Measurements from ENCODE around the gene ATP5IF1.

ATP5IF1 gene

DNA sequence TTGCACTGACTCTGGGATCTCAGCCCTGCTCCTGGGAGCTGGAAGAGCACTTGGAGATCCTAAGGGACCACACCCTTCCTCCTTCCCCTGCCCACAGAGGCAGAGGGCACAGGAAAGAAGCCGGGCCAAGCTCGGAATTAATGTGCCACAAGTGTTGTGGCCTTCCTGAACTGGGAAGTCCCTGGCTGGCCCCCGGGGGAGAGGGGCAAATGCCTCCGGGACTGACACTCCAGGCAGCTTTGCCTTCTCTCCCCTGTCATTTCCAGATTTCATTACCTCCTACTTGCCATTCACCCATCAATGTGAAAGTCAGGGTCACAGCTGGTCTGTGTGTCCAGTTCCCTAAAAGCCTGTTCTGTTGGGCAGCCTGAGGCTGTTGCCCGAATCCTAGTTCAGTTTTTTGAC is 45.1 kb downstream of the ATP5IF1 start:
- H3K36me3 ChIP-seq = peaks cover 64% of the 10 kb centered on the region
- TF ChIP-seq, protein P1, sequence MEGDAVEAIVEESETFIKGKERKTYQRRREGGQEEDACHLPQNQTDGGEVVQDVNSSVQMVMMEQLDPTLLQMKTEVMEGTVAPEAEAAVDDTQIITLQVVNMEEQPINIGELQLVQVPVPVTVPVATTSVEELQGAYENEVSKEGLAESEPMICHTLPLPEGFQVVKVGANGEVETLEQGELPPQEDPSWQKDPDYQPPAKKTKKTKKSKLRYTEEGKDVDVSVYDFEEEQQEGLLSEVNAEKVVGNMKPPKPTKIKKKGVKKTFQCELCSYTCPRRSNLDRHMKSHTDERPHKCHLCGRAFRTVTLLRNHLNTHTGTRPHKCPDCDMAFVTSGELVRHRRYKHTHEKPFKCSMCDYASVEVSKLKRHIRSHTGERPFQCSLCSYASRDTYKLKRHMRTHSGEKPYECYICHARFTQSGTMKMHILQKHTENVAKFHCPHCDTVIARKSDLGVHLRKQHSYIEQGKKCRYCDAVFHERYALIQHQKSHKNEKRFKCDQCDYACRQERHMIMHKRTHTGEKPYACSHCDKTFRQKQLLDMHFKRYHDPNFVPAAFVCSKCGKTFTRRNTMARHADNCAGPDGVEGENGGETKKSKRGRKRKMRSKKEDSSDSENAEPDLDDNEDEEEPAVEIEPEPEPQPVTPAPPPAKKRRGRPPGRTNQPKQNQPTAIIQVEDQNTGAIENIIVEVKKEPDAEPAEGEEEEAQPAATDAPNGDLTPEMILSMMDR (IDR thresholded peaks at IDR 0.05) = no peak
- no peak overlapping the region for H3K4me3 ChIP-seq (ENCODE audit: low read depth in 1 of 2, low read length in 1 of 2)
- peaks cover 19 to 40% of the 10 kb centered on the region in 2 experiments for H3K4me1 ChIP-seq (ENCODE audit: control insufficient read depth in 1 of 2, insufficient read depth in 1 of 2, low read depth in 1 of 2, low read length in 1 of 2)
- no peaks in the 10 kb centered on the region for H3K9me3 ChIP-seq
- H3K27me3 ChIP-seq = no peaks in the 10 kb centered on the region
- no peak overlapping the region for H3K27ac ChIP-seq

DNA sequence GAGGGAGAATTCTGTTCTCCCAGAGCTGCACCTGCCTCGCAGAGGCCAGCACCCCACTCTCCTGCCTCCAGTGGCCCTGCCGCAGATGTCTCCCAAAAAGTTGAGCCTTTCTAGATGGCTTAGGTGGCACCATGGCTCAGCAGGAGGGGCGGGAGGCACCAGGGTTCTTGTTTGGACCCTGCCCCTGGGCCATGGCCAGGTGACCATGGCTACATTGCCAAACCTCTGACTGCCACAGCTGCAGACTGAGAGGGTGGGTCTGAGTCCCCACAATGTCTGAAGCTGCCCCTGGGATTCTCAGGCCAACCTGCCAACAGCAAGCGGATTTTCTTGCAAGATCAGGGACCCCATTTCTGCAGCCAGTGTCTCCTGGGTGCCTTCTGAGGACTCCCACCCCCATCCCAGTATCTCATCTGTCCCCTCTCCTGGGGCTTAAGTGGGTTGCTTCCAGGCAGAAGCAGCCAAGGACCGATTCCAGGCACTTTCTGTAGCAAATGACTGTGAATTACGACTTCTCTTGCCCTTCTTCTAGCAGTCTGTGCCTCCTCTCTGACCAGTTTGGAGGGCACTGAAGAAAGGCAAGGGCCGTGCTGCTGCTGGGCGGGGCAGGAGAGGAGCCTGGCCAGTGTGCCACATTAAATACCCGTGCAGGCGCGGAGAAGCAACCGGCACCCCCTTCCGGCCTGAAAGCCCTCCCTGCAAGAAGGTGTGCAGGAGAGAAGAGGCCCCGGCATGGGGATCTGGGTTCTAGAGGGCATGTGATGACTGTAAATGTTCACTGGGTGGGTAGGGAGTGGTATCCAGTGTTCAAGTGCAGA is 45.9 kb downstream of the ATP5IF1 start:
- TF ChIP-seq, protein P1 (IDR thresholded peaks at IDR 0.05) = no peak
- H3K9me3 ChIP-seq = no peaks in the 10 kb centered on the region
- peaks cover 21 to 44% of the 10 kb centered on the region in 2 experiments for H3K4me1 ChIP-seq (ENCODE audit: control insufficient read depth in 1 of 2, insufficient read depth in 1 of 2, low read depth in 1 of 2, low read length in 1 of 2)
- H3K36me3 ChIP-seq = peaks cover 57% of the 10 kb centered on the region
- peak overlapping the region; percentile 69 for H3K27ac ChIP-seq
- H3K27me3 ChIP-seq = no peaks in the 10 kb centered on the region
- H3K4me3 ChIP-seq (ENCODE audit: low read depth in 1 of 2, low read length in 1 of 2) = no peak overlapping the region

DNA sequence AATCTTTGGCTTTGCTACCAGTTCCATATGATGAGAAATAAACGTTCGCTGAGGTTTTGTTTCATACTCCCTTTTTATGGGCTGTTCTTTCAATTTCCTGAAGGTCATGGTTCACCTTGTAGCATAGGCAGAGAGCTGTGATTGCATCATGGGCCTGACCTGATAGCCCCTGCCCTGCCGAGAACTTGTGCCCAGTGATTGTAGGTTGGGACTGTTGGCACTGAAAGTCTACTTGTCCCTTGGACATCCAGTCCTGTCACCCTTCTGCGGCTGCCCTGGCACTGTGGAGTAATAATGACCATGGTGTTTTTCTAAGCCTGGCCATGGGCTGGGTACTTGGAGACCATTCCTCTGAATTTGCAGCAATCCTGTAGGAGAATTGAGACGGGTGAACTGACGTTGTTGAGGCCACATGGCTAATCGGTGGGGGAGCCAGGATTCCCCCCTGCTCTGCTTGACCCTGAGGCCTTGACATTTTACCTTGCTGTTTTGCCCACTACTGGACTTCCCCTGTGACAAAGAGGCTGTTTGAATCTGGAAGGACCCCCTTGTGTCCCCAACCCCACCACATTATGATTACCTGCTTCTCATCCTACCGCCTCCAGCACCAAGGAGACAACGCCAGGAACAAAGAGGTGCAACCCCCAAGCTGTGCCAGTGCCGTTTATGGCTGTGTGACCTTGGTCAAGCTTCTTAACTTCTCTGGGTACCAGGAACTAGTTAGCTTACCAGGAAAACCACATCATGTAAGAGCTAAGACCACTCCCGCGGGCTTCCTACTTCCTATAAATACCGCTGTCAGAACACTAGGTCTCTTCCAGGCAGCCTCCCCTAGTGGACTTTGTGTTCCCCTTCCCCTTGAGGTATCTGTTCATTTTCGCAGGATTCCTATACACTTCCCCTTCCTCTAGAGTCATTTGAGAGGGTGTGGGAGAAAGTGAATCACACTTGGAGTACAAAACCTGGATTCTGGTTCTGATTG is 46.8 kb downstream of the ATP5IF1 start:
- peaks cover 48% of the 10 kb centered on the region for H3K36me3 ChIP-seq

GRCh38 chr1:28286111-28286510 is 50.2 kb downstream of the ATP5IF1 start:
- TF ChIP-seq, protein P1 (IDR thresholded peaks at IDR 0.05) = no peak
- Histone ChIP-seq H3K27ac (peak overlapping the region; percentile 29), H3K27me3 (no peaks in the 10 kb centered on the region), H3K9me3 (no peaks in the 10 kb centered on the region), H3K4me3 (ENCODE audit: low read depth in 1 of 2, low read length in 1 of 2) (no peak overlapping the region), H3K36me3 (peaks cover 14% of the 10 kb centered on the region), H3K4me1 (ENCODE audit: control insufficient read depth in 1 of 2, insufficient read depth in 1 of 2, low read depth in 1 of 2, low read length in 1 of 2) (peaks cover 30 to 63% of the 10 kb centered on the region in 2 experiments)

More for the DNA sequence above, 46.8 kb downstream of the ATP5IF1 start:
- Histone ChIP-seq H3K27me3 (no peaks in the 10 kb centered on the region), H3K4me3 (ENCODE audit: low read depth in 1 of 2, low read length in 1 of 2) (no peak overlapping the region), H3K27ac (peak overlapping the region; percentile 69), H3K4me1 (ENCODE audit: control insufficient read depth in 1 of 2, insufficient read depth in 1 of 2, low read depth in 1 of 2, low read length in 1 of 2) (peaks cover 29 to 53% of the 10 kb centered on the region in 2 experiments), H3K9me3 (no peaks in the 10 kb centered on the region)
- TF ChIP-seq, protein P1 (IDR thresholded peaks at IDR 0.05) = peak; percentile 20

All from neutrophil (primary cell).